Mammary epithelial cell (primary cell): ENCODE results near the gene ADORA2A.

Experiments
- EZH2 ChIP-seq: IDR thresholded peaks from 2 replicates; pipeline ENCODE4 v1.6.1; 2012; ENCODE audit warnings: low read length, inconsistent platforms, borderline replicate concordance
- TF ChIP-seq, protein P1 (sequence below), 2 donors: IDR thresholded peaks in 1 of 2; conservative IDR thresholded peaks in 1 of 2; 2 replicates each; pipeline ENCODE4 v1.5.1; 2011 to 2012; ENCODE audit warnings: inconsistent platforms in 2 of 2, low read length in 2 of 2, mild to moderate bottlenecking in 2 of 2, control low read depth in 1 of 2, low read depth in 1 of 2; ENCODE audit not compliant: insufficient read depth in 1 of 2; ENCODE audit errors: extremely low read depth in 1 of 2

DNA sequence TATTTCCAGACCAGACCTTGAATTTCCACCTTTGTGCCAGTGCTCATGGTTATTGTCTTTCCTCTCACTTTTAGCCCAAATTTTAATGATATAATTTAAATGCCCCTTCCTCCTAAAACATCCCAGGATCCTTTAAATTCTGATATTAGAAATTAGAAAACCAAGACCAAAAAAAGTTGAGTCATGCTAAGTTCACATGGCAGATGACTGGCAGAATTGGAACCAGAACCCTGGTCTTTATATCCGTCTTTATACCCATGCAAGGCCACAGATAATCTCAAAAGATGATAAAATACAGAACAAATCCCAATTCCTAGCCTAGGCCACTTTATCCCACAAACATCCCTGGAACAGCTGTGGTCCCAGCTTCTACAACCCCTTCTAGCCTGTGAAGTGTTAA lies 26.5 kb downstream of the ADORA2A start:
- TF ChIP-seq, protein P1, sequence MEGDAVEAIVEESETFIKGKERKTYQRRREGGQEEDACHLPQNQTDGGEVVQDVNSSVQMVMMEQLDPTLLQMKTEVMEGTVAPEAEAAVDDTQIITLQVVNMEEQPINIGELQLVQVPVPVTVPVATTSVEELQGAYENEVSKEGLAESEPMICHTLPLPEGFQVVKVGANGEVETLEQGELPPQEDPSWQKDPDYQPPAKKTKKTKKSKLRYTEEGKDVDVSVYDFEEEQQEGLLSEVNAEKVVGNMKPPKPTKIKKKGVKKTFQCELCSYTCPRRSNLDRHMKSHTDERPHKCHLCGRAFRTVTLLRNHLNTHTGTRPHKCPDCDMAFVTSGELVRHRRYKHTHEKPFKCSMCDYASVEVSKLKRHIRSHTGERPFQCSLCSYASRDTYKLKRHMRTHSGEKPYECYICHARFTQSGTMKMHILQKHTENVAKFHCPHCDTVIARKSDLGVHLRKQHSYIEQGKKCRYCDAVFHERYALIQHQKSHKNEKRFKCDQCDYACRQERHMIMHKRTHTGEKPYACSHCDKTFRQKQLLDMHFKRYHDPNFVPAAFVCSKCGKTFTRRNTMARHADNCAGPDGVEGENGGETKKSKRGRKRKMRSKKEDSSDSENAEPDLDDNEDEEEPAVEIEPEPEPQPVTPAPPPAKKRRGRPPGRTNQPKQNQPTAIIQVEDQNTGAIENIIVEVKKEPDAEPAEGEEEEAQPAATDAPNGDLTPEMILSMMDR (conservative IDR thresholded peaks at IDR 0.05 in 1 of 2, IDR thresholded peaks at IDR 0.05 in 1 of 2; ENCODE audit: extremely low read depth in 1 of 2, insufficient read depth in 1 of 2, low read depth in 1 of 2, low read length in 2 of 2) = no peak
- no peak for TF ChIP-seq EZH2
